ENCODE data around the gene DGUOK. TPM values are rescaled to one million over a fixed set of nuclear protein-coding genes. Genes with fewer than 3 reads are reported as not detected.

DGUOK gene
- total RNA-seq, 2 experiments from 2014 or later: 96.4 to 103 TPM

GRCh38 chr2:73949802-73950201, 23.1 kb downstream of the DGUOK start:
- no peak for DNase-seq
- Mint-ChIP-seq H3K27ac (no peak overlapping the region), H3K9me3 (no peaks in the 10 kb centered on the region), H3K4me1 (ENCODE audit: low read depth) (peaks cover 75% of the 10 kb centered on the region), H3K4me3 (no peak overlapping the region), H3K27me3 (no peaks in the 10 kb centered on the region), H3K36me3 (ENCODE audit: low read depth) (peaks cover 66% of the 10 kb centered on the region)
- ChIA-PET POLR2A (interaction anchor here (1.1 to 1.2 kb wide), 4 partner anchors 15 to 36 kb away, joined by 3 to 4 read pairs (median 3); no protein-coding TSS in a partner anchor), CTCF (interaction anchor here (0.7 to 1.7 kb wide), 4 partner anchors 12 to 125 kb away, joined by 3 to 7 read pairs (median 4); no protein-coding TSS in a partner anchor)
- TF ChIP-seq CTCF (IDR thresholded peaks at IDR 0.05): no peak
- intact Hi-C loops (cut with micrococcal nuclease): no loop called here
- ATAC-seq: no peak

- POLR2A ChIA-PET: interaction anchor here (0.8 to 1.4 kb wide), 4 partner anchors 8 to 28 kb away, joined by 3 to 4 read pairs (median 3); no protein-coding TSS in a partner anchor
- H3K4me1 Mint-ChIP-seq (ENCODE audit: low read depth): peaks cover 63% of the 10 kb centered on the region
- no peak for TF ChIP-seq CTCF (IDR thresholded peaks at IDR 0.05)
- H3K4me3 Mint-ChIP-seq: no peak overlapping the region
- DNase-seq (no peak), ATAC-seq (no peak)
- no peaks in the 10 kb centered on the region for H3K27me3 Mint-ChIP-seq
- no peaks in the 10 kb centered on the region for H3K9me3 Mint-ChIP-seq
- CTCF ChIA-PET: interaction anchor here (1.2 to 1.3 kb wide), 2 partner anchors 35 to 198 kb away, joined by 3 read pairs; no protein-coding TSS in a partner anchor
- peaks cover 65% of the 10 kb centered on the region for H3K36me3 Mint-ChIP-seq (ENCODE audit: low read depth)
- peak overlapping the region; percentile 48 for H3K27ac Mint-ChIP-seq
- intact Hi-C loops (cut with micrococcal nuclease): no loop called here
Measured at GRCh38 chr2:73952499-73953446, 26.1 kb downstream of the DGUOK start.

DNA sequence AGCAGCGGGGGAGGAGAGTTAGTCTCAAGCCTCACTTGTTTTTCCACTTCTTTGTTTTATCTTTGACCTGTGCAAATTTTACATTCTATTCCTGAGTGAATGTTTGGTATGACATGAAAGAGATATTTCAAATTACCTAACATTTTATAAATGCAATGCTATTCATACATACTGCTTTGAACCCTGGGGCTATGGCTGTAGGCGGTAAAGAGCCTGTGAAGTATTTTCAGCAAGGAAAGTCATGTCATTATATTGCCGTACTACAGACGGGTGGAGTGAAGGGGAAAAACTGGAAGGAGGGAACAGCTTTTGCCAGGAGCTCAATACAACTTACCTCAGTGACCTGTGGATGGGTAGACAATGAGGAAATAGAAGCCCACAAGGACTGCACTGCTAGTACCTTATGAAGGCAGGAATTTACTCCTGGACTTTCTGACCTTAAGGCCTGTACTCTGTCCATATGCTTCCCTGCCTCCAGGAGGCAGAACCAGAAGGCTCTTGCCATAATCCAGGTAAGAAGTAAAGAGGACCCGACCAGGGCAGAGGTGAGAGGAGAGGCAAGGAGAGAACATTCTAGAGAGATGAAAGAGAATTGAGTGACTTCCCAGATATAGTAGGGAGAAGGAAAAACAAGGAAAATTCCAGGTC, 29.7 kb downstream of the DGUOK start:
- POLR2A ChIA-PET: interaction anchor here (1.4 kb wide), 1 partner anchor 25 kb away, joined by 3 read pairs; no protein-coding TSS in a partner anchor
- peak overlapping the region; percentile 4 for H3K27ac Mint-ChIP-seq

DNA sequence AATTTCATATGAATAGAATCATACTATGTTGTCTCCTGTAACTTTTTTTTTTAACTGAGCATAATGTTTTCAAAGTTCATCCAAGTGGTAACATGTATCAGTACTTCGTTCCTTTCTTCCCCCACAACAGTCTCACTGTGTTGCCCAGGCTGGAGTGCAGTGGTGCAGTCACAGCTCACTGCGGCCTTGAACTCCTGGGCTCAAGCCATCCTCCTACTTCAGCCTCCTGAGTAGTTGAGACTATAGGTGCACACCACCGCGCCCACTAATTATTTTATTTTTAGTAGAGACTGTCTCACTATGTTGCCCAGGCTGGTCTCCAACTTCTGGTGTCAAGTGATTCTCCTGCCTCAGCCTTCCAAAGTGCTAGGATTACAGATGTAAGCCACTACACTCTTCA, 34.6 kb downstream of the DGUOK start:
- ChIA-PET CTCF (no interaction called here), POLR2A (no interaction called here)
- no peak for TF ChIP-seq CTCF (IDR thresholded peaks at IDR 0.05)
- peaks cover 46% of the 10 kb centered on the region for H3K36me3 Mint-ChIP-seq (ENCODE audit: low read depth)
- ATAC-seq (no peak), DNase-seq (no peak)
- peaks cover 10% of the 10 kb centered on the region for H3K9me3 Mint-ChIP-seq
- H3K27ac Mint-ChIP-seq: no peak overlapping the region
- H3K4me3 Mint-ChIP-seq: no peak overlapping the region
- H3K4me1 Mint-ChIP-seq (ENCODE audit: low read depth): peaks cover 50% of the 10 kb centered on the region
- intact Hi-C loops (cut with micrococcal nuclease): no loop called here
- H3K27me3 Mint-ChIP-seq: no peaks in the 10 kb centered on the region

More for the DNA sequence above, 29.7 kb downstream of the DGUOK start:
- Mint-ChIP-seq H3K4me1 (ENCODE audit: low read depth) (peaks cover 40% of the 10 kb centered on the region), H3K36me3 (ENCODE audit: low read depth) (peaks cover 66% of the 10 kb centered on the region), H3K9me3 (no peaks in the 10 kb centered on the region), H3K27me3 (no peaks in the 10 kb centered on the region), H3K4me3 (no peak overlapping the region)
- no peak for ATAC-seq
- CTCF ChIA-PET: no interaction called here
- intact Hi-C loops (cut with micrococcal nuclease): no loop called here
- no peak for TF ChIP-seq CTCF (IDR thresholded peaks at IDR 0.05)
- DNase-seq: no peak
